Uterus (tissue), 4 donors: ENCODE results near the gene ATP6V0E2. TPM values are rescaled to one million over a fixed set of nuclear protein-coding genes. Genes with fewer than 3 reads are reported as not detected.

Source experiments
- DNase-seq, 2 donors: peaks; one replicate each; pipeline ENCODE4 v3.0.0-alpha.2; 2019 to 2020
- H3K27ac ChIP-seq, 2 donors: fragments of 200-600 bp; sonication (generic); 1 replicate in 1 of 2; 2 replicates in 1 of 2; pipeline ENCODE4 v1.5.1; 2016 to 2018
- H3K27me3 ChIP-seq, 2 donors: fragments of 200-600 bp; sonication (generic); one replicate each; pipeline ENCODE4 v1.5.1; 2018 to 2019; ENCODE audit warnings: control low read depth in 1 of 2
- H3K36me3 ChIP-seq, 2 donors: fragments of 200-600 bp; sonication (generic); one replicate each; pipeline ENCODE4 v1.5.1; 2019; ENCODE audit warnings: control low read depth in 1 of 2
- H3K4me1 ChIP-seq, 2 donors: fragments of 200-600 bp; sonication (generic); one replicate each; pipeline ENCODE4 v1.5.1; 2018 to 2019; ENCODE audit warnings: control low read depth in 1 of 2
- H3K4me3 ChIP-seq, 2 donors: fragments of 200-600 bp; sonication (generic); 1 replicate in 1 of 2; 2 replicates in 1 of 2; pipeline ENCODE4 v1.5.1; 2018 to 2019; ENCODE audit warnings: mild to moderate bottlenecking in 1 of 2
- H3K9me3 ChIP-seq, 2 donors: fragments of 200-600 bp; sonication (generic); one replicate each; pipeline ENCODE4 v1.5.1; 2019; ENCODE audit warnings: control low read depth in 1 of 2
- CTCF ChIP-seq, 4 experiments: fragments of 200-600 bp in 2 of 4; fragments of 450-650 bp in 2 of 4; sonication (generic) in 2 of 4; IDR thresholded peaks; one replicate each; pipeline ENCODE4 v1.5.1; 2016 to 2019; ENCODE audit warnings: antibody characterized with exemption in 4 of 4, mild to moderate bottlenecking in 2 of 4, moderate library complexity in 1 of 4
- POLR2A ChIP-seq, 2 donors: fragments of 450-650 bp; IDR thresholded peaks; one replicate each; pipeline ENCODE4 v1.6.1; 2016; ENCODE audit warnings: antibody characterized with exemption in 2 of 2, mild to moderate bottlenecking in 1 of 2, moderate library complexity in 1 of 2
- intact Hi-C: fragments of 100-400 bp; cut with DNase I; formaldehyde crosslinking; loops from one replicate; pipeline ENCODE4 v1.15.1; 2023; ENCODE audit warnings: low total_unique reads
- total RNA-seq, 4 donors: library from RNA; depleted of rRNA in 3 of 4; stranded (reverse); fragments of >200 nt in 3 of 4; gene quantifications; one replicate each; pipeline versions ENCODE4 v1.1.0 to v1.2.4, GENCODE V29; 2014 to 2023
- donor health status: DM: yes; HTN: yes; CAD: no.

The ATP6V0E2 gene
- total RNA-seq, 4 donors from 2014 or later = 2.6 to 22.5 (median 10.1) TPM

- Histone ChIP-seq H3K27me3 (no peaks in the 10 kb centered on the region), H3K4me1 (no peaks in the 10 kb centered on the region), H3K27ac (no peak overlapping the region), H3K4me3 (no peak overlapping the region), H3K9me3 (no peaks in the 10 kb centered on the region), H3K36me3 (no peaks in the 10 kb centered on the region)
- no peak for DNase-seq
- intact Hi-C loops = no loop called here
- TF ChIP-seq POLR2A (IDR thresholded peaks at IDR 0.05) (no peak), CTCF (IDR thresholded peaks at IDR 0.05) (no peak)
These were observed 14.4 kb upstream of the ATP6V0E2 start for GRCh38 chr7:149859369-149859768.

DNA sequence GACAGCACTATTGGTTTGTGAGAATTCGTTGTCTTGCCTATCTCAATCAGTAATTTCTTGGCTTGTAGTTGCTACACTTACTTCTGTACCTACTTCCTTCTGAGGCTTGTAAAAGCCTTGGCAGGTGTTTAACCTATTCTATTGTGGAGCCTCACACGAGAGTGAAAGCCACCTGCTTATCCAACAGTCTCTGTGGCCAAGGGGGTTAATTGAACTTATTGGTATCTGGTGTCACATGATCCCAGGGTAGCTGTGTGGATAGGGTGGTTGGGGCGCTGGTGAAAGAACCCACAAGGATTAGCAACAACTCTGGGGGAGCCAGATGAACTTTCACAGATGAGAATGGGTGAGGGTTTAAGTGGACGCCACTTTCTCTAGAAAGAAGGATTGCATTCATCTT is 13.9 kb upstream of the ATP6V0E2 start:
- H3K4me3 ChIP-seq = no peak overlapping the region
- H3K9me3 ChIP-seq = no peaks in the 10 kb centered on the region
- DNase-seq = no peak
- H3K27ac ChIP-seq = no peak overlapping the region
- no peaks in the 10 kb centered on the region for H3K36me3 ChIP-seq
- H3K4me1 ChIP-seq = no peaks in the 10 kb centered on the region
- H3K27me3 ChIP-seq = no peaks in the 10 kb centered on the region
- TF ChIP-seq POLR2A (IDR thresholded peaks at IDR 0.05) = no peak
- TF ChIP-seq CTCF (IDR thresholded peaks at IDR 0.05) = no peak
- intact Hi-C loops = no loop called here

- H3K9me3 ChIP-seq = no peaks in the 10 kb centered on the region
- no peaks in the 10 kb centered on the region for H3K36me3 ChIP-seq
- H3K4me3 ChIP-seq = no peak overlapping the region
- no peaks in the 10 kb centered on the region for H3K4me1 ChIP-seq
- no peaks in the 10 kb centered on the region for H3K27me3 ChIP-seq
- peak in 1 of 2 donors; percentile 18 for DNase-seq
- intact Hi-C loops = no loop called here
- no peak overlapping the region for H3K27ac ChIP-seq
- TF ChIP-seq POLR2A (IDR thresholded peaks at IDR 0.05) (no peak), CTCF (IDR thresholded peaks at IDR 0.05) (peak in 3 of 4 experiments; percentile 9 to 34 (median 26))
These were observed 12.7 kb upstream of the ATP6V0E2 start for GRCh38 chr7:149860821-149861727.

GRCh38 chr7:149861728-149862045 is 12.1 kb upstream of the ATP6V0E2 start:
- Histone ChIP-seq H3K27ac (no peak overlapping the region), H3K9me3 (no peaks in the 10 kb centered on the region), H3K4me3 (no peak overlapping the region), H3K36me3 (no peaks in the 10 kb centered on the region), H3K4me1 (no peaks in the 10 kb centered on the region), H3K27me3 (no peaks in the 10 kb centered on the region)
- DNase-seq = peak in 1 of 2 donors; percentile 13
- TF ChIP-seq CTCF (IDR thresholded peaks at IDR 0.05) (no peak), POLR2A (IDR thresholded peaks at IDR 0.05) (no peak)
- intact Hi-C loops = no loop called here

DNA sequence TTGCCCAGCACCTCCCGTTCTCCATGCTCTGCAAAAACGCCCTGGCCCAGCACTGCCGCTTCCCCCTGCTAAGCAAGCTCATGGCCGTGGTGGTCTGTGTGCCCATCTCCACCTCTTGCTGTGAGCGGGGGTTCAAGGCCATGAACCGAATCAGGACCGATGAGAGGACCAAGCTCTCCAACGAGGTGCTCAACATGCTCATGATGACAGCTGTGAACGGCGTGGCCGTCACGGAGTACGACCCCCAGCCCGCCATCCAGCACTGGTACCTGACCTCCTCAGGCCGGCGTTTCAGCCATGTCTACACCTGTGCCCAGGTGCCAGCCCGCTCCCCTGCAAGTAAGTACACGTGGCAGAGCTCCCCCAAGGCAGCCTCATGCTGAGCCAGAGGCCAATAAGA is 11.6 kb upstream of the ATP6V0E2 start:
- H3K27ac ChIP-seq = no peak overlapping the region

More for the DNA sequence above, 11.6 kb upstream of the ATP6V0E2 start:
- intact Hi-C loops = no loop called here
- Histone ChIP-seq H3K36me3 (no peaks in the 10 kb centered on the region), H3K27me3 (no peaks in the 10 kb centered on the region), H3K4me1 (no peaks in the 10 kb centered on the region), H3K9me3 (no peaks in the 10 kb centered on the region), H3K4me3 (no peak overlapping the region)
- DNase-seq = no peak
- TF ChIP-seq POLR2A (IDR thresholded peaks at IDR 0.05) = no peak
- no peak for TF ChIP-seq CTCF (IDR thresholded peaks at IDR 0.05)
